ENCODE measurements around the gene ASXL1. TPM values are rescaled to one million over a fixed set of nuclear protein-coding genes. Genes with fewer than 3 reads are reported as not detected.

ASXL1 gene
- total RNA-seq, 1 experiment from 2014 or later = 22.7 TPM

- TF ChIP-seq IRF1 (CRISPR knock-in tag; IDR thresholded peaks at IDR 0.05) = no peak
- no peak for TF ChIP-seq E2F5 (CRISPR knock-in tag; IDR thresholded peaks at IDR 0.05)
- TF ChIP-seq ZSCAN18 (CRISPR knock-in tag; IDR thresholded peaks at IDR 0.05) = no peak
Observed at GRCh38 chr20:32363492-32363891, 5.4 kb downstream of the ASXL1 start (continued).

GRCh38 chr20:32364554-32365208 lies 6.5 kb downstream of the ASXL1 start:
- no peaks in the 10 kb centered on the region for H3K9me3 Mint-ChIP-seq
- H3K4me3 Mint-ChIP-seq = no peak overlapping the region
- no peak for DNase-seq (ENCODE audit: low spot score)
- ATAC-seq = no peak
- CTCF ChIA-PET = no interaction called here
- no peak for TF ChIP-seq ZNF425 (CRISPR knock-in tag; conservative IDR thresholded peaks at IDR 0.05)
- TF ChIP-seq JAZF1 (CRISPR knock-in tag; IDR thresholded peaks at IDR 0.05) = no peak
- no peak for TF ChIP-seq SOX15 (CRISPR knock-in tag; IDR thresholded peaks at IDR 0.05)
- TF ChIP-seq CREM (CRISPR knock-in tag; IDR thresholded peaks at IDR 0.05) = no peak
- TF ChIP-seq FOXK1 (CRISPR knock-in tag; IDR thresholded peaks at IDR 0.05) = no peak
- no peak for TF ChIP-seq ZNF532 (CRISPR knock-in tag; IDR thresholded peaks at IDR 0.05; ENCODE audit: borderline replicate concordance)
- TF ChIP-seq ZNF232 (CRISPR knock-in tag; IDR thresholded peaks at IDR 0.05) = no peak
- no peak for TF ChIP-seq ATF6 (CRISPR knock-in tag; IDR thresholded peaks at IDR 0.05)
- no peak for TF ChIP-seq RELA (CRISPR knock-in tag; IDR thresholded peaks at IDR 0.05; ENCODE audit: borderline replicate concordance)
- no peak for TF ChIP-seq MLX (CRISPR knock-in tag; IDR thresholded peaks at IDR 0.05)
- TF ChIP-seq TP53 (CRISPR knock-in tag; IDR thresholded peaks at IDR 0.05) = no peak
- TF ChIP-seq ZNF416 (CRISPR knock-in tag; IDR thresholded peaks at IDR 0.05) = no peak
- TF ChIP-seq ZNF396 (CRISPR knock-in tag; IDR thresholded peaks at IDR 0.05; ENCODE audit: borderline replicate concordance) = no peak
- TF ChIP-seq NR1H2 (CRISPR knock-in tag; IDR thresholded peaks at IDR 0.05) = no peak
- no peak for TF ChIP-seq OVOL2 (CRISPR knock-in tag; IDR thresholded peaks at IDR 0.05; ENCODE audit: borderline replicate concordance)
- no peak for TF ChIP-seq RORB (CRISPR knock-in tag; IDR thresholded peaks at IDR 0.05)
- no peak for TF ChIP-seq PRRX2 (CRISPR knock-in tag; IDR thresholded peaks at IDR 0.05)
- TF ChIP-seq GTF2I (CRISPR knock-in tag; conservative IDR thresholded peaks at IDR 0.05) = no peak
- no peak for TF ChIP-seq KAT7 (CRISPR knock-in tag; IDR thresholded peaks at IDR 0.05; ENCODE audit: borderline replicate concordance)
- no peaks in the 10 kb centered on the region for H3K36me3 Mint-ChIP-seq
- peaks cover 2% of the 10 kb centered on the region for H3K4me1 Mint-ChIP-seq
- POLR2A ChIA-PET = no interaction called here
- peaks cover 68% of the 10 kb centered on the region for H3K27me3 Mint-ChIP-seq (ENCODE audit: low read depth)
- no peak overlapping the region for H3K27ac Mint-ChIP-seq
